ENCODE results near the gene CBX4. TPM values are rescaled to one million over a fixed set of nuclear protein-coding genes. Genes with fewer than 3 reads are reported as not detected.

CBX4 gene
- total and polyA plus RNA-seq, 2 of the 4 experiments (the other 2 are of a cell fraction): 3.2 to 9.4 TPM

DNA sequence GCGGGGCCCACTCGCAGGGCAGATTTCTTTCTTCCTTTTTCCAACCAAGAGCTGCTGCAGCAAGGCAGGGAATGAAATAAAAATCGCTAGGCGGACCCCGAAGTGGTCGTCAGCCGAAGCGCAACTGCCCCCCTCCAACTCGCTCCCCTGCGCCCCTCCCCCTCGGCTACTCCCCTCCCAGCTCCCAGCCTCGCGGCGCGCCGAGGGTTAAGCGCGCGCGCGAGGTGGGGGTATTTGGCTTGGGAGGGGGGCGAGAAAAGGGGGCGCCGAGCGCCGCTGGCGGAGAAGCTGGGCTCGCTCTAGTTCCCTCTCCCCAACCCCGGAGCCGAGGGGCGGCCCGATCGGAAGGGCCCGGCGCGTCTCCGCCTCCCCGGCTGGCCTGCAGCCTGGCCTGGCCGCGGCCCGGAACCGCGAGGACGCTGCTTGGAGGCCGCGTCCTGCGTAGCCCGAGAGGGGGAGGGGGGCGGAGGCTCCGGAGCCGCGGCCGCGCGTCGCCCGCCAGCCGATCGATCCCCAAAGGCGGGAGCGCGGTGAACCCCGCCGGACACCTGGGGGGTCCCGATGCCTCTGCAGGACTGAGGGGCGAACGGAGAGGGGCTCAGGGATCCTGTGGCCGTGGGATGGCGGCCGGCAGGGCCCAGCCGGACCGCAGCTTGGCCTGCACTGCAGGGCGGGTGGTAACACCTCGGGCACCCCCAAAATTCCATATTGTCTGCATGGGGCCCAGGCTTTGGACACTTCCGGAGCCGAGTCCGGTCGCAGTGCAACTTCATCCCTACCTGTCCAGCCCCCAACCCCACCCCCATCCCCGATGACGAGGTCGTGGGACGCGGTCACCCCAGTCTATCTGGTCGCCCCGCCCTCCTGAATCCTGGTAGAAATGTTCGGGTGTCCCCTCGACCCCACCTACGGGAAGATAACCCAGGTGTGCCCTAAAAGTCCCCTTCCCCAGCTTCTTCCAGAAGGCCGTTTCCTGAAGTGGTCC, 4.9 kb upstream of the CBX4 start:
- peak overlapping the region; percentile 62; the same call in 1 of the 2 replicates for H3K18ac ChIP-seq (ENCODE audit: low read depth, low read length)
- peak overlapping the region; percentile 68 for H3K23ac ChIP-seq (ENCODE audit: low read depth, low read length)
- H3K4me1 ChIP-seq (ENCODE audit: control insufficient read depth, insufficient read depth, low read length): peaks cover 10% of the 10 kb centered on the region
- peak overlapping the region; percentile 48; the same call in 1 of the 2 replicates for H3K27ac ChIP-seq (ENCODE audit: insufficient read depth, low read length)
- H4K8ac ChIP-seq (ENCODE audit: low read depth in 2 of 2, low read length in 2 of 2): peak overlapping the region; percentile 96 to 97
- DNase-seq (peak; percentile 61), ATAC-seq (ENCODE audit: low read depth) (peak; percentile 57)
- in situ Hi-C loops (cut with MboI; ENCODE audit: low sequenced_read_pairs) (loop anchor here (10.0 kb wide), 1 partner anchor 141 kb away; no protein-coding TSS in a partner anchor), intact Hi-C loops (cut with micrococcal nuclease) (no loop called here), dilution Hi-C loops (cut with HindIII; ENCODE audit: low sequenced_read_pairs, unreplicated experiment) (no loop called here)
- H3K9me1 ChIP-seq (ENCODE audit: insufficient read depth, low read length): no peaks in the 10 kb centered on the region
- no peak overlapping the region for H2BK20ac ChIP-seq (ENCODE audit: low read depth, low read length)
- H2BK15ac ChIP-seq (ENCODE audit: low read depth, low read length): peak overlapping the region; percentile 59; the same call in 1 of the 3 replicates
- H3K56ac ChIP-seq (ENCODE audit: extremely low read depth, insufficient read depth, low read length): no peak overlapping the region
- H3K27me3 ChIP-seq (ENCODE audit: control insufficient read depth, insufficient read depth, low read length): peaks cover 40% of the 10 kb centered on the region
- peak overlapping the region; percentile 86 for H3K9ac ChIP-seq (ENCODE audit: low read depth, low read length)
- CTCF ChIA-PET: interaction anchor here (1.2 kb wide), 2 partner anchors 9 to 164 kb away, joined by 3 to 4 read pairs; no protein-coding TSS in a partner anchor
- H3K36me3 ChIP-seq (ENCODE audit: control insufficient read depth, insufficient read depth, low read length): no peaks in the 10 kb centered on the region
- no peaks in the 10 kb centered on the region for H4K20me1 ChIP-seq (ENCODE audit: insufficient read depth, low read length)
- 6% methylated on average over 8 of the region's 89 CpGs; no CpG with 5 or more reads in 1 of the 2 experiments for WGBS, 2 experiments (ENCODE audit: extremely low coverage in 2 of 2, insufficient read length in 1 of 2)
- H3K79me1 ChIP-seq (ENCODE audit: low read depth in 1 of 2, low read length in 2 of 2): no peaks in the 10 kb centered on the region
- peak overlapping the region; percentile 30 for H2BK5ac ChIP-seq (ENCODE audit: low read depth, low read length, poor library complexity, severe bottlenecking)
- no TSS peak for BruUV-seq (replicated peaks)
- H4K5ac ChIP-seq (ENCODE audit: low read depth, low read length): peak overlapping the region; percentile 94
- H3K4me3 ChIP-seq (ENCODE audit: insufficient read depth, low read depth, low read length): peak overlapping the region; percentile 46
- peak overlapping the region; percentile 80; the same call in 1 of the 2 replicates for H3K4ac ChIP-seq (ENCODE audit: low read depth, low read length)
- H3K9me3 ChIP-seq (ENCODE audit: control insufficient read depth, insufficient read depth, low read length): peaks cover 6% of the 10 kb centered on the region; the same call in 1 of the 2 replicates
- peak overlapping the region; percentile 66 for H4K91ac ChIP-seq (ENCODE audit: insufficient read depth, low read depth, low read length)
- peak overlapping the region; percentile 93 for H2AFZ ChIP-seq (replicated peaks; ENCODE audit: low read length, poor library complexity)
- POLR2A ChIA-PET (ENCODE audit: unreplicated experiment): no interaction called here
- no peak overlapping the region; the same call in 1 of the 2 replicates for H2AK5ac ChIP-seq (ENCODE audit: low read depth, low read length)
- H2AK9ac ChIP-seq (replicated peaks; ENCODE audit: low read depth, low read length, poor library complexity): peak overlapping the region; percentile 86
- peak overlapping the region; percentile 89 for H3K4me2 ChIP-seq (ENCODE audit: low read depth, low read length)
- no peak overlapping the region; the same call in 1 of the 2 replicates for H3K14ac ChIP-seq (replicated peaks; ENCODE audit: low read depth, low read length)
- peak overlapping the region; percentile 57; the same call in 1 of the 2 replicates for H2BK120ac ChIP-seq (ENCODE audit: low read depth, low read length)
- no peak for TF ChIP-seq CEBPB (IDR thresholded peaks at IDR 0.05; ENCODE audit: low read depth, low read length)
- TF ChIP-seq CTCF (conservative IDR thresholded peaks at IDR 0.05; ENCODE audit: low read depth, low read length): no peak
- no peak for TF ChIP-seq MAZ (IDR thresholded peaks at IDR 0.05; ENCODE audit: borderline replicate concordance, low read depth, low read length)
- no peak for TF ChIP-seq RAD21 (IDR thresholded peaks at IDR 0.05; ENCODE audit: low read length)
- no peak for TF ChIP-seq SMC3 (IDR thresholded peaks at IDR 0.05; ENCODE audit: low read depth, low read length)
- TF ChIP-seq, protein P1, sequence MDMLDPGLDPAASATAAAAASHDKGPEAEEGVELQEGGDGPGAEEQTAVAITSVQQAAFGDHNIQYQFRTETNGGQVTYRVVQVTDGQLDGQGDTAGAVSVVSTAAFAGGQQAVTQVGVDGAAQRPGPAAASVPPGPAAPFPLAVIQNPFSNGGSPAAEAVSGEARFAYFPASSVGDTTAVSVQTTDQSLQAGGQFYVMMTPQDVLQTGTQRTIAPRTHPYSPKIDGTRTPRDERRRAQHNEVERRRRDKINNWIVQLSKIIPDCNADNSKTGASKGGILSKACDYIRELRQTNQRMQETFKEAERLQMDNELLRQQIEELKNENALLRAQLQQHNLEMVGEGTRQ (IDR thresholded peaks at IDR 0.05; ENCODE audit: low read depth, low read length): no peak
- no peak for TF ChIP-seq CHD1 (IDR thresholded peaks at IDR 0.05; ENCODE audit: low read depth, low read length)
- no peak for TF ChIP-seq FOS (IDR thresholded peaks at IDR 0.05; ENCODE audit: low read depth, low read length)
- TF ChIP-seq, protein P2, sequence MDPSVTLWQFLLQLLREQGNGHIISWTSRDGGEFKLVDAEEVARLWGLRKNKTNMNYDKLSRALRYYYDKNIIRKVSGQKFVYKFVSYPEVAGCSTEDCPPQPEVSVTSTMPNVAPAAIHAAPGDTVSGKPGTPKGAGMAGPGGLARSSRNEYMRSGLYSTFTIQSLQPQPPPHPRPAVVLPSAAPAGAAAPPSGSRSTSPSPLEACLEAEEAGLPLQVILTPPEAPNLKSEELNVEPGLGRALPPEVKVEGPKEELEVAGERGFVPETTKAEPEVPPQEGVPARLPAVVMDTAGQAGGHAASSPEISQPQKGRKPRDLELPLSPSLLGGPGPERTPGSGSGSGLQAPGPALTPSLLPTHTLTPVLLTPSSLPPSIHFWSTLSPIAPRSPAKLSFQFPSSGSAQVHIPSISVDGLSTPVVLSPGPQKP (IDR thresholded peaks at IDR 0.05; ENCODE audit: borderline replicate concordance, low read depth, low read length): no peak
- no peak for TF ChIP-seq MXI1 (IDR thresholded peaks at IDR 0.05; ENCODE audit: borderline replicate concordance, low read depth, low read length)
- no peak for TF ChIP-seq MAFK (IDR thresholded peaks at IDR 0.05; ENCODE audit: low read depth, low read length)
- no peak for TF ChIP-seq RCOR1 (IDR thresholded peaks at IDR 0.05; ENCODE audit: insufficient replicate concordance, low read length)

Data from IMR-90 (cell line).